ENCODE results near the gene DERL3. TPM values are rescaled to one million over a fixed set of nuclear protein-coding genes. Genes with fewer than 3 reads are reported as not detected.
A peak's percentile ranks its signal among the peaks of the same experiment; 100 is the strongest.

Gene DERL3
- total RNA-seq, 2 donors from 2014 or later = 9.1 to 20.2 TPM

- TF ChIP-seq CTCF (IDR thresholded peaks at IDR 0.05) = no peak
- Histone ChIP-seq H3K9ac (ENCODE audit: low read depth in 2 of 2, low read length in 2 of 2) (no peak overlapping the region), H3K27ac (no peak overlapping the region), H3K4me3 (no peak overlapping the region), H3K27me3 (no peaks in the 10 kb centered on the region), H3K4me1 (no peaks in the 10 kb centered on the region), H3K36me3 (no peaks in the 10 kb centered on the region), H3K9me3 (no peaks in the 10 kb centered on the region)
- no peak for DNase-seq
- intact Hi-C loops (cut with DNase I) = no loop called here
Observed at GRCh38 chr22:23859201-23859600, 20.4 kb upstream of the DERL3 start.

GRCh38 chr22:23858484-23858815 is 19.6 kb upstream of the DERL3 start:
- peak overlapping the region; percentile 69 to 97 for H3K9ac ChIP-seq (ENCODE audit: low read depth in 2 of 2, low read length in 2 of 2)
- peak overlapping the region; percentile 62 for H3K4me3 ChIP-seq
- H3K36me3 ChIP-seq = no peaks in the 10 kb centered on the region
- no peak for DNase-seq
- intact Hi-C loops (cut with DNase I) = no loop called here
- H3K27me3 ChIP-seq = no peaks in the 10 kb centered on the region
- no peak overlapping the region for H3K27ac ChIP-seq
- TF ChIP-seq CTCF (IDR thresholded peaks at IDR 0.05) = no peak
- H3K9me3 ChIP-seq = no peaks in the 10 kb centered on the region
- no peaks in the 10 kb centered on the region for H3K4me1 ChIP-seq

- Histone ChIP-seq H3K27ac (peak within 1 kb of the TSS; percentile 92), H3K36me3 (no peaks in the 10 kb centered on the region), H3K4me1 (no peaks in the 10 kb centered on the region), H3K4me3 (peak within 1 kb of the TSS; percentile 62), H3K27me3 (no peaks in the 10 kb centered on the region), H3K9ac (ENCODE audit: low read depth in 2 of 2, low read length in 2 of 2) (peak within 1 kb of the TSS; percentile 70 to 97), H3K9me3 (no peaks in the 10 kb centered on the region)
- DNase-seq = peak; percentile 97
- intact Hi-C loops (cut with DNase I) = no loop called here
- TF ChIP-seq CTCF (IDR thresholded peaks at IDR 0.05) = no peak
Observed at GRCh38 chr22:23857606-23858483, 19.0 kb upstream of the DERL3 start, which contains the start of gene SLC2A11. Gene SLC2A11 (plus strand): TSS chr22:23857875. CDS start chr22:23858000, 125 bp downstream.

GRCh38 chr22:23856721-23857605 is 18.2 kb upstream of the DERL3 start:
- Histone ChIP-seq H3K4me3 (peak overlapping the region; percentile 62), H3K27me3 (no peaks in the 10 kb centered on the region), H3K9me3 (no peaks in the 10 kb centered on the region), H3K4me1 (no peaks in the 10 kb centered on the region), H3K9ac (ENCODE audit: low read depth in 2 of 2, low read length in 2 of 2) (peak overlapping the region; percentile 70 to 97), H3K27ac (peak overlapping the region; percentile 92), H3K36me3 (no peaks in the 10 kb centered on the region)
- intact Hi-C loops (cut with DNase I) = no loop called here
- no peak for TF ChIP-seq CTCF (IDR thresholded peaks at IDR 0.05)
- DNase-seq = peak; percentile 57

- no peak overlapping the region for H3K4me3 ChIP-seq
- H3K27ac ChIP-seq = no peak overlapping the region
- DNase-seq = no peak
- no peaks in the 10 kb centered on the region for H3K27me3 ChIP-seq
- intact Hi-C loops (cut with DNase I) = no loop called here
- TF ChIP-seq CTCF (IDR thresholded peaks at IDR 0.05) = no peak
- no peak overlapping the region for H3K9ac ChIP-seq (ENCODE audit: low read depth in 2 of 2, low read length in 2 of 2)
- peaks cover 9% of the 10 kb centered on the region for H3K4me1 ChIP-seq
- no peaks in the 10 kb centered on the region for H3K9me3 ChIP-seq
- no peaks in the 10 kb centered on the region for H3K36me3 ChIP-seq
Observed at GRCh38 chr22:23850136-23850611, 11.4 kb upstream of the DERL3 start.
